GM13977 (cell line): ENCODE results near the gene UBXN10.

Experiments used
- DNase-seq: peaks from one replicate; pipeline ENCODE4 v3.0.0; 2012; ENCODE audit warnings: low spot score
- in situ Hi-C: fragments of 300-500 bp; cut with MboI; formaldehyde crosslinking; loops from one replicate; pipeline ENCODE4 v1.12.0; 2022; ENCODE audit warnings: low sequenced_read_pairs, low pct_unique_long_range_greater_than_20kb, mixed read lengths, inconsistent platforms; ENCODE audit not compliant: unreplicated experiment
- TF ChIP-seq, protein P1 (sequence below): IDR thresholded peaks from 2 replicates; pipeline ENCODE4 v1.5.1; 2012; ENCODE audit warnings: mild to moderate bottlenecking, control low read depth; ENCODE audit not compliant: insufficient read depth; ENCODE audit errors: extremely low read depth, missing control alignments

The UBXN10 gene

DNA sequence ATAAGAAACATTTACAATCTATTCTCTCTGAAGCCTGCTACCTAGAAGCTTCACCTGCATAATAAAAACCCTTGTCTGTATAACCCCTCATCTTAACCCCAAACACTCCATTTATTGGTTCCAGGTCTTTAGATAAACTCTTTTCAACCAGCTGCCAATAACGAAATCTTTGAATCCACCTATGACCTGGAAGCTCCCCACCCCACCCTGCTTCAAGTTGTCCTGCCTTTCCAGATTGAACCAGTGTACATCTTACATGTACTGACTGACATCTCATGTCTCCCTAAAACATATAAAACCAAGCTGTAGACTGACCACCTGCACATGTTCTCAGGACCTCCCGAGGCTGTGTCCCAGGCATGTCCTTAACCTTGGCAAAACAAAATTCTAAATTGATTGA is 54.1 kb downstream of the UBXN10 start:
- DNase-seq: no peak
- TF ChIP-seq, protein P1, sequence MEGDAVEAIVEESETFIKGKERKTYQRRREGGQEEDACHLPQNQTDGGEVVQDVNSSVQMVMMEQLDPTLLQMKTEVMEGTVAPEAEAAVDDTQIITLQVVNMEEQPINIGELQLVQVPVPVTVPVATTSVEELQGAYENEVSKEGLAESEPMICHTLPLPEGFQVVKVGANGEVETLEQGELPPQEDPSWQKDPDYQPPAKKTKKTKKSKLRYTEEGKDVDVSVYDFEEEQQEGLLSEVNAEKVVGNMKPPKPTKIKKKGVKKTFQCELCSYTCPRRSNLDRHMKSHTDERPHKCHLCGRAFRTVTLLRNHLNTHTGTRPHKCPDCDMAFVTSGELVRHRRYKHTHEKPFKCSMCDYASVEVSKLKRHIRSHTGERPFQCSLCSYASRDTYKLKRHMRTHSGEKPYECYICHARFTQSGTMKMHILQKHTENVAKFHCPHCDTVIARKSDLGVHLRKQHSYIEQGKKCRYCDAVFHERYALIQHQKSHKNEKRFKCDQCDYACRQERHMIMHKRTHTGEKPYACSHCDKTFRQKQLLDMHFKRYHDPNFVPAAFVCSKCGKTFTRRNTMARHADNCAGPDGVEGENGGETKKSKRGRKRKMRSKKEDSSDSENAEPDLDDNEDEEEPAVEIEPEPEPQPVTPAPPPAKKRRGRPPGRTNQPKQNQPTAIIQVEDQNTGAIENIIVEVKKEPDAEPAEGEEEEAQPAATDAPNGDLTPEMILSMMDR: no peak

DNA sequence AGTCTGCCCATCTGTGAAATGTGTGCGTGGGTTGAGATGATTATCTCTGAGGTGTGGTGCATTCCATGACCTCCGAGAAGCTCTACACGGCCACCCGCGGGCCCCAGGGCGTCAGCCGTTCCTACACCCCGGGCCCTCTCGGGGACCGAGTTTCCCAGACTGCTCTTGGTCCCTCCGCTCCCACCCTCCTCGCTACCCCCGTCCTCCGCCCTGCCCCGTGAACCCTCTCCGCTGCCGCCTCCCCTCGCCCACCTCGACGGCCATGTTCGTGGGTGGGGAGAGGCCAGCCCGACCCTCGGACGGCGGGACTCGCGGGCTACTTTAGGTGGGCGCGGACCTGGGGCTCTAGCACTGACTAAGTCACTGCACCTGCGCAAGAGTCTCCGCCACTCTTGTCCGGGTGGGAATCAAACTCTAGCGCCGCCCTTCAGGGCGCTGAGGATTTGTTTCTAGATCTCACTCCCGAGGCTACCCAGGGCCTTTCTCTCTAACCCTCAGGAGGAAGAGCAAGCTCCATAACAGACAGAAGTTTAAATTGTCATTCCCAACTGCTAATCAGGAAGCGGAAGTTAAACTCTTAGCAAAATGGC is 57.1 kb downstream of the UBXN10 start:
- TF ChIP-seq, protein P1: peak; percentile 1
- no peak for DNase-seq
- in situ Hi-C loops: no loop called here

More for the DNA sequence above, 54.1 kb downstream of the UBXN10 start:
- in situ Hi-C loops: no loop called here
